Prostate gland (tissue), 2 donors: Measurements from ENCODE around the gene ADAMTSL3. TPM values are rescaled to one million over a fixed set of nuclear protein-coding genes. Genes with fewer than 3 reads are reported as not detected.
"Not testable (repeated sequence)": the region's sequence is repeated elsewhere in the genome, so short reads cannot be mapped to it uniquely, and the experiment has no call there.

Experiments
- DNase-seq: peaks from one replicate; pipeline ENCODE4 v3.0.0-alpha.2; 2019; ENCODE audit warnings: low spot score
- H3K27ac ChIP-seq, 2 donors: fragments of 200-600 bp; sonication (generic); 2 replicates each; pipeline ENCODE4 v1.5.1; 2017 to 2019
- H3K27me3 ChIP-seq: fragments of 200-600 bp; sonication (generic); replicated peaks from 2 replicates; pipeline ENCODE4 v1.5.1; 2019; ENCODE audit not compliant: insufficient read depth
- H3K36me3 ChIP-seq, 2 donors: fragments of 200-600 bp; sonication (generic); 1 replicate in 1 of 2; 2 replicates in 1 of 2; pipeline versions ENCODE4 v1.5.1 to v1.8.1; 2017 to 2019
- H3K4me1 ChIP-seq: fragments of 200-600 bp; sonication (generic); replicated peaks from 2 replicates; pipeline ENCODE4 v1.5.1; 2019
- H3K4me3 ChIP-seq, 2 donors: fragments of 200-600 bp; sonication (generic); 2 replicates each; pipeline ENCODE4 v1.5.1; 2017 to 2019
- H3K9me3 ChIP-seq: fragments of 200-600 bp; sonication (generic); 2 replicates; pipeline ENCODE4 v1.5.1; 2017
- POLR2A ChIP-seq: fragments of 450-650 bp; IDR thresholded peaks from one replicate; pipeline ENCODE4 v1.6.1; 2016; ENCODE audit warnings: antibody characterized with exemption, mild to moderate bottlenecking
- POLR2AphosphoS5 ChIP-seq: sonication (generic); formaldehyde crosslinking; IDR thresholded peaks from one replicate; pipeline ENCODE4 v1.6.1; 2017; ENCODE audit warnings: antibody characterized with exemption
- WGBS: methylation state at CpG from one replicate; pipeline ENCODE4 v1.1.5; 2018; 5-methylcytosine and 5-hydroxymethylcytosine counted together
- intact Hi-C: fragments of 100-400 bp; cut with DNase I; formaldehyde crosslinking; loops from one replicate; pipeline ENCODE4 v1.14.2; 2022
- total RNA-seq, 2 donors: library from RNA; depleted of rRNA; stranded (reverse); fragments of >200 nt; gene quantifications; one replicate each; pipeline ENCODE4 v1.1.0, GENCODE V29; 2016
- TF ChIP-seq, protein P1 (sequence below), 4 experiments: fragments of 200-600 bp in 2 of 4; fragments of 450-650 bp in 2 of 4; sonication (generic) in 2 of 4; IDR thresholded peaks; 1 replicate in 3 of 4; 2 replicates in 1 of 4; pipeline ENCODE4 v1.5.1; 2016 to 2019; ENCODE audit warnings: antibody characterized with exemption in 4 of 4, mild to moderate bottlenecking in 2 of 4, moderate library complexity in 2 of 4

ADAMTSL3 gene
- total RNA-seq, 2 donors from 2014 or later, result 4.5 to 25.2 TPM

DNA sequence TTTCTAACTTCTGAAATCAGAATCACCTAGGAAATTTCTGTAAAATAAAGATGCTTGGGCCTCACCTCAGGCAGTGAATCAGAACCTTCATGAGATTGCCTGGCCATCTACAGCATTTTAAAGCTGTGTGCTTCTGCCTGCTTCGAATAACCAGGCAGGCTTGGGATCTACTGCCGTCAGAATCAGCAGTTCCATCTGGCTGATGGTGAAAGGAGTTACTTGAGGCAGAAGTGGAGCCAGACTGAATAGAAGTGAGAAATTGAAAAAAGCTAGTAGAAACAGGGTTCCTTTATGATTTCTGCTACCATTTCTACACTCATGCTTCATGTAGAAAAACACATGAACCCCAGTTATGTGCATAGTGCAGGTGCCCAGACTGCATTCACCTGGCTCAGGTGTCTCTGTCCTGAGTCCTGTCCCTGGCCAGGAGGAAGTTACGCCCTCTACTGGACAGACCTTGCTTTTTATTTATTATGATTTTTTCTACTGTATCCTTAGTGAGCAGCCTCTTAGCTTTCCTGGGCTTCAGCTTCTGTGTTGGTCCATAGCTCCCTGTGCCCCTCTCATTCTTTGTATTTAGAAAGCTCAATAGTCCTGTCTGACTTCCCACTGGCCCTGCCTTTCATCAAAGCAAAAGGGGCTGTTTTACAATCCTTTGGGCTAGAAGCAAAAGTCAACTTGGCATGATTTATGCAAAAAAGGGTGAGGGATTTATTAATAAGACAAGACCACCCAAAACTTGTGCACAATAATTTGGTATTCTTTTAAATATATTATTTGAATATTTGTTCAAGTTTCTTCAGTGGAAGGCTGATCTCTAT, 380.9 kb downstream of the ADAMTSL3 start:
- Histone ChIP-seq H3K9me3 (no peaks in the 10 kb centered on the region), H3K36me3 (no peaks in the 10 kb centered on the region), H3K27me3 (no peaks in the 10 kb centered on the region), H3K27ac (no peak overlapping the region), H3K4me1 (no peaks in the 10 kb centered on the region), H3K4me3 (no peak overlapping the region)
- DNase-seq, result no peak
- TF ChIP-seq, protein P1, sequence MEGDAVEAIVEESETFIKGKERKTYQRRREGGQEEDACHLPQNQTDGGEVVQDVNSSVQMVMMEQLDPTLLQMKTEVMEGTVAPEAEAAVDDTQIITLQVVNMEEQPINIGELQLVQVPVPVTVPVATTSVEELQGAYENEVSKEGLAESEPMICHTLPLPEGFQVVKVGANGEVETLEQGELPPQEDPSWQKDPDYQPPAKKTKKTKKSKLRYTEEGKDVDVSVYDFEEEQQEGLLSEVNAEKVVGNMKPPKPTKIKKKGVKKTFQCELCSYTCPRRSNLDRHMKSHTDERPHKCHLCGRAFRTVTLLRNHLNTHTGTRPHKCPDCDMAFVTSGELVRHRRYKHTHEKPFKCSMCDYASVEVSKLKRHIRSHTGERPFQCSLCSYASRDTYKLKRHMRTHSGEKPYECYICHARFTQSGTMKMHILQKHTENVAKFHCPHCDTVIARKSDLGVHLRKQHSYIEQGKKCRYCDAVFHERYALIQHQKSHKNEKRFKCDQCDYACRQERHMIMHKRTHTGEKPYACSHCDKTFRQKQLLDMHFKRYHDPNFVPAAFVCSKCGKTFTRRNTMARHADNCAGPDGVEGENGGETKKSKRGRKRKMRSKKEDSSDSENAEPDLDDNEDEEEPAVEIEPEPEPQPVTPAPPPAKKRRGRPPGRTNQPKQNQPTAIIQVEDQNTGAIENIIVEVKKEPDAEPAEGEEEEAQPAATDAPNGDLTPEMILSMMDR (IDR thresholded peaks at IDR 0.05), result peak in 2 of 4 experiments; percentile 20 to 24
- TF ChIP-seq POLR2A (no peak), POLR2AphosphoS5 (no peak)
- 74% methylated on average over 3 of the region's 3 CpGs for WGBS
- intact Hi-C loops, result loop anchor here (2.0 to 5.0 kb wide), 4 partner anchors 287 to 592 kb away; no protein-coding TSS in a partner anchor

GRCh38 chr15:84035399-84035766, 381.5 kb downstream of the ADAMTSL3 start:
- intact Hi-C loops, result loop anchor here (2.0 to 5.0 kb wide), 4 partner anchors 288 to 593 kb away; no protein-coding TSS in a partner anchor
- 6% methylated on average over 2 of the region's 2 CpGs for WGBS
- Histone ChIP-seq H3K9me3 (no peaks in the 10 kb centered on the region), H3K27me3 (no peaks in the 10 kb centered on the region), H3K4me1 (no peaks in the 10 kb centered on the region), H3K27ac (no peak overlapping the region), H3K36me3 (no peaks in the 10 kb centered on the region), H3K4me3 (no peak overlapping the region)
- no peak for DNase-seq
- TF ChIP-seq POLR2A (no peak), POLR2AphosphoS5 (no peak)
- TF ChIP-seq, protein P1 (IDR thresholded peaks at IDR 0.05), result peak; percentile 20 to 61 (median 50)

GRCh38 chr15:84037301-84037700, 383.4 kb downstream of the ADAMTSL3 start:
- TF ChIP-seq, protein P1 (IDR thresholded peaks at IDR 0.05), result no peak
- TF ChIP-seq POLR2AphosphoS5 (no peak), POLR2A (no peak)
- Histone ChIP-seq H3K4me3 (no peak overlapping the region), H3K27me3 (no peaks in the 10 kb centered on the region), H3K4me1 (no peaks in the 10 kb centered on the region), H3K36me3 (no peaks in the 10 kb centered on the region), H3K27ac (no peak overlapping the region), H3K9me3 (no peaks in the 10 kb centered on the region)
- intact Hi-C loops, result loop anchor here (5.0 kb wide), 2 partner anchors 290 to 595 kb away; no protein-coding TSS in a partner anchor
- no peak for DNase-seq

GRCh38 chr15:84042434-84043056, 388.6 kb downstream of the ADAMTSL3 start:
- WGBS, result 69% methylated on average over 18 of the region's 18 CpGs
- H3K4me1 ChIP-seq, H3K9me3 ChIP-seq, intact Hi-C loops, H3K27ac ChIP-seq, H3K27me3 ChIP-seq, H3K36me3 ChIP-seq, H3K4me3 ChIP-seq, DNase-seq: not testable (repeated sequence)

DNA sequence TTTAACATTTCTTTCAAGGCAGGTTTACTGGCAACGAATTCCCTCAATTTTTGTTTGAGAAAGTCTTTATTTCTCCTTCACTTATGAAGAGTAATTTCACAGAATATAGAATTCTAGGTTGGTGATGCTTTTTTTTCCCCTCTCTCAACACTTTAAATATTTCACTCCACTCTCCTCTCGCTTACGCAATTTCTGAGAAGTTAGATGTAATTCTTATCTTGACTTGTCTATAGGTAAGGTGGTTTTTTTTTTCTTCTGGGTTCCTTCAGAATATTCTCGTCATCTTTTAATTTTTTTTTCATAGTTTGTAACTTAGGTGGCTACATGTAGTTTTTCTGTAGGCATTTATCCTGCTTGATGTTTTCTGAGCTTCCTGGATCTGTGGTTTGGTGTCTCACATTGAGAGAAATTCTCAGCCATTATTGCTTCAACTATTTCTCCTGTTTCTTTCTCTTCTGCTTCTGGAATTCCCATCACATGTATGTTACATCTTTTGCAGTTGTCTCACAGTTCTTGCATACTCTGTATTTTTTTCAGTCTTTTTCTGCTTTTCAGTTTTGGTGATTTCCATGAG, 392.2 kb downstream of the ADAMTSL3 start:
- WGBS, result 94% methylated on average over 4 of the region's 4 CpGs
- intact Hi-C loops, result no loop called here
- Histone ChIP-seq H3K4me3 (no peak overlapping the region), H3K27me3 (no peaks in the 10 kb centered on the region), H3K36me3 (no peaks in the 10 kb centered on the region), H3K27ac (no peak overlapping the region), H3K9me3 (no peaks in the 10 kb centered on the region), H3K4me1 (no peaks in the 10 kb centered on the region)
- TF ChIP-seq, protein P1 (IDR thresholded peaks at IDR 0.05), result no peak
- TF ChIP-seq POLR2AphosphoS5 (no peak), POLR2A (no peak)
- DNase-seq, result no peak

DNA sequence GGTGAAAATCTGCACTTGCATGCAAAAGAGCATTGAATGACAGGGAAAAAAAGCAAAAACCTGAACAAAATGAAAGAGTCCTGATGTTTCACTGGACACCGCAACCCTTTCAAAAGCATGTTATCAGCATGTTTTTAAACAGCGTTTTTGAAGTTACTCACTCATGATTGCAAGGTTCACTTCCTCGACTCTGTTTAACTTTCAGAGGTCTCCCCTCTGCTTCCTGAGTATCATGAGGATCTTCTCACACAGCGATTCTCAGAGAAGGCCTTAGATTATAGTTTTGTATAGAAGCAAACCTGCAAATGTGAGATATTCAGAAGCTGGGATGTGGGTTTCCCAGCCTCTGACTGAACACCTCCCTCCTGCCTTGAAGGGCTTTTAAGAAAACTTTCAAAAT, 395.6 kb downstream of the ADAMTSL3 start:
- WGBS, result 66% methylated on average over 4 of the region's 4 CpGs
- H3K9me3 ChIP-seq, H3K4me1 ChIP-seq, H3K27me3 ChIP-seq, H3K4me3 ChIP-seq, intact Hi-C loops, H3K36me3 ChIP-seq, DNase-seq, H3K27ac ChIP-seq: not testable (repeated sequence)
